GM18870 (cell line): ENCODE data around the gene CACNA1I.

Experiments used
- ATAC-seq: cut with Tn5 transposase; IDR thresholded peaks from one replicate; pipeline ENCODE4 v1.9.1; 2021; ENCODE audit warnings: moderate library complexity; ENCODE audit not compliant: unreplicated experiment

The CACNA1I gene

GRCh38 chr22:39686776-39687525 is 116.4 kb downstream of the CACNA1I start:
- ATAC-seq: no peak

GRCh38 chr22:39688186-39688785 is 117.7 kb downstream of the CACNA1I start:
- ATAC-seq: no peak

- ATAC-seq: no peak
Measured at GRCh38 chr22:39689421-39689820, 118.9 kb downstream of the CACNA1I start.

GRCh38 chr22:39690881-39691605 is 120.5 kb downstream of the CACNA1I start:
- ATAC-seq: no peak

- ATAC-seq: no peak
Measured at GRCh38 chr22:39693943-39694500, 123.5 kb downstream of the CACNA1I start.

GRCh38 chr22:39697790-39698430 is 127.4 kb downstream of the CACNA1I start:
- no peak for ATAC-seq

GRCh38 chr22:39699631-39700360 is 129.2 kb downstream of the CACNA1I start:
- ATAC-seq: no peak

- ATAC-seq: no peak
Measured at GRCh38 chr22:39700565-39700964, 130.0 kb downstream of the CACNA1I start.

GRCh38 chr22:39703091-39703490 is 132.5 kb downstream of the CACNA1I start:
- no peak for ATAC-seq

GRCh38 chr22:39703928-39704639 is 133.5 kb downstream of the CACNA1I start:
- no peak for ATAC-seq

- ATAC-seq: no peak
Measured at GRCh38 chr22:39705386-39705785, 134.8 kb downstream of the CACNA1I start.

GRCh38 chr22:39706376-39707140 is 136.0 kb downstream of the CACNA1I start:
- no peak for ATAC-seq

- ATAC-seq: no peak
Measured at GRCh38 chr22:39707351-39707750, 136.8 kb downstream of the CACNA1I start.

GRCh38 chr22:39707816-39708215 is 137.3 kb downstream of the CACNA1I start:
- ATAC-seq: no peak

GRCh38 chr22:39710380-39711150 is 140.0 kb downstream of the CACNA1I start:
- no peak for ATAC-seq

GRCh38 chr22:39712081-39712480 is 141.5 kb downstream of the CACNA1I start:
- no peak for ATAC-seq

GRCh38 chr22:39712751-39713525 is 142.4 kb downstream of the CACNA1I start:
- no peak for ATAC-seq
